Measurements from ENCODE around the gene AP2M1. TPM values are rescaled to one million over a fixed set of nuclear protein-coding genes. Genes with fewer than 3 reads are reported as not detected.
A peak's percentile ranks its signal among the peaks of the same experiment; 100 is the strongest.

AP2M1 gene
- total and polyA plus RNA-seq, 2 donors (not counting 1 experiment from before 2014, with no cell fraction given) = 430 to 746 TPM

DNA sequence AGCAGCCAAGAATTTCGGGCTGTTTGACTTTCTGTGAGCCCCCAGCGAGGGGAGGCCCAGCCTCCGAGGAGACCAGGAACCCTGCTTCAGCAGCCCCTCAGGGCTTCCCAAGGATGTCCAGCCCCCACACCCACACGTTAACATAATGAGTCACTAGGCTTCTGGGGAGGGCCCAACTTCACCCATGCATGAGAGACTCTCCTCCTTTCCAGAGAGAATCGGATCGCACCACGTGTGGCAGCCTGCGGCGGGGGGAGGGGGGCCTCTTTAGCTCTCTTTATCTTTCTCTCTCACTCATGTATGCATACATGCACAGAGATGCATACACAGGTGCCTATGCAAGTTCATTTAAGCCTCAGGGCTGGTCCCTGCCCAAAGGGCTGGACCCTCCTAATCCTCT lies 3.1 kb upstream of the AP2M1 start:
- Histone ChIP-seq H3K27ac (ENCODE audit: insufficient read depth, low read length) (no peak overlapping the region), H3K9me3 (ENCODE audit: control insufficient read depth, insufficient read depth, low read depth, low read length) (no peaks in the 10 kb centered on the region), H3K9ac (ENCODE audit: insufficient read depth, low read length) (no peak overlapping the region), H3K27me3 (ENCODE audit: control insufficient read depth, insufficient read depth, low read length) (no peaks in the 10 kb centered on the region), H3K4me3 (replicated peaks in 1 of 4; ENCODE audit: control extremely low read depth in 1 of 4, insufficient read depth in 1 of 4, low read depth in 3 of 4, low read length in 4 of 4) (no peak overlapping the region), H3K79me2 (ENCODE audit: control insufficient read depth, insufficient read depth, low read length) (peaks cover 15% of the 10 kb centered on the region), H3K4me1 (ENCODE audit: control insufficient read depth, extremely low read depth, insufficient read depth, low read length) (peaks cover 4% of the 10 kb centered on the region), H3K36me3 (ENCODE audit: control insufficient read depth, insufficient read depth, low read length) (peaks cover 15% of the 10 kb centered on the region), H3K4me2 (ENCODE audit: extremely low read depth, insufficient read depth, low read length) (no peak overlapping the region), H2AFZ (ENCODE audit: low read length) (no peak overlapping the region), H4K20me1 (ENCODE audit: control insufficient read depth, extremely low read depth, insufficient read depth, low read length) (no peaks in the 10 kb centered on the region)
- no peak for TF ChIP-seq EZH2 (IDR thresholded peaks at IDR 0.05; ENCODE audit: low read length, missing control alignments)
- no peak for TF ChIP-seq CTCF (conservative IDR thresholded peaks at IDR 0.05 in 1 of 2, IDR thresholded peaks at IDR 0.05 in 1 of 2; ENCODE audit: low read depth in 1 of 2, low read length in 2 of 2)
- peak in 1 of 2 donors; percentile 88 for DNase-seq (ENCODE audit: low read depth in 2 of 2)

DNA sequence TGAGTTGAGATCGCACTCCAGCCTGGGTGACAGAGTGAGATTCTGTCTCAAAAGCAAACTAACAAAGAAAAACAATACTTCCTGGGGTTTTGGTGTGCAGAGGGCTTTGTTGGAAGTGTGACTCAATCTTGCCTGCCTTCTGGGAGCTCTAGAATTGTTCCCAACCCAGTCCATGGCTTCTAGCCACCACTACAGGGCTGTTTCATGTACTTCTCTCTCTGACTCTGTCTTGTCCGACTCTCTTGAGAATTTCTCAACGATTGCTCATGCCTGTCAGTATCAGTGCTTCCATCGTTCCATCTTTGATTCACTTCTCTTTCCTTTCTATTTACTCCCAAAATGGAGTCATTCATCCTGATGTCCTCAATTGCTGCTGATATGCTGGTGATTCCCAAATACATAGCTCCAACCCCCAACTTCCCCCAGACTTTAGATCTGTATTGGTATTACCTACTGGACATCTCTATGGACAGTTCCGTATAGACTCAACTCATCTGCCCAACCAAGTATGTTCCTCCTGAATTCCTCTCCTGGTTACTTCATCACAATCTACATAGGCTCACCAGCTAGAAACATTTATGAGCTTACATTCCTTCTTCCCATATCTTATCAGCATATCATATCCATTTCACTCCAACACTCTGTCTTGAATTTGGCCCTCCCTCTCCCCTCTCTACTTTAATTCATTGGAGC lies 1.8 kb upstream of the AP2M1 start:
- Histone ChIP-seq H3K4me1 (ENCODE audit: control insufficient read depth, extremely low read depth, insufficient read depth, low read length) (peaks cover 8% of the 10 kb centered on the region), H3K27ac (ENCODE audit: insufficient read depth, low read length) (no peak overlapping the region), H3K4me2 (ENCODE audit: extremely low read depth, insufficient read depth, low read length) (no peak overlapping the region), H3K9me3 (ENCODE audit: control insufficient read depth, insufficient read depth, low read depth, low read length) (no peaks in the 10 kb centered on the region), H2AFZ (ENCODE audit: low read length) (no peak overlapping the region), H3K9ac (ENCODE audit: insufficient read depth, low read length) (no peak overlapping the region), H3K79me2 (ENCODE audit: control insufficient read depth, insufficient read depth, low read length) (peaks cover 26% of the 10 kb centered on the region), H3K36me3 (ENCODE audit: control insufficient read depth, insufficient read depth, low read length) (peaks cover 12% of the 10 kb centered on the region), H4K20me1 (ENCODE audit: control insufficient read depth, extremely low read depth, insufficient read depth, low read length) (no peaks in the 10 kb centered on the region), H3K4me3 (replicated peaks in 1 of 4; ENCODE audit: control extremely low read depth in 1 of 4, insufficient read depth in 1 of 4, low read depth in 3 of 4, low read length in 4 of 4) (no peak overlapping the region), H3K27me3 (ENCODE audit: control insufficient read depth, insufficient read depth, low read length) (no peaks in the 10 kb centered on the region)
- TF ChIP-seq EZH2 (IDR thresholded peaks at IDR 0.05; ENCODE audit: low read length, missing control alignments) (no peak), CTCF (conservative IDR thresholded peaks at IDR 0.05 in 1 of 2, IDR thresholded peaks at IDR 0.05 in 1 of 2; ENCODE audit: low read depth in 1 of 2, low read length in 2 of 2) (no peak)
- peak; percentile 20 to 94 for DNase-seq (ENCODE audit: low read depth in 2 of 2)

- Histone ChIP-seq H3K79me2 (ENCODE audit: control insufficient read depth, insufficient read depth, low read length) (peaks cover 31% of the 10 kb centered on the region), H3K36me3 (ENCODE audit: control insufficient read depth, insufficient read depth, low read length) (peaks cover 15% of the 10 kb centered on the region), H3K4me3 (replicated peaks in 1 of 4; ENCODE audit: control extremely low read depth in 1 of 4, insufficient read depth in 1 of 4, low read depth in 3 of 4, low read length in 4 of 4) (no peak overlapping the region), H3K4me2 (ENCODE audit: extremely low read depth, insufficient read depth, low read length) (no peak overlapping the region), H3K27me3 (ENCODE audit: control insufficient read depth, insufficient read depth, low read length) (no peaks in the 10 kb centered on the region), H3K9ac (ENCODE audit: insufficient read depth, low read length) (no peak overlapping the region), H2AFZ (ENCODE audit: low read length) (no peak overlapping the region), H3K4me1 (ENCODE audit: control insufficient read depth, extremely low read depth, insufficient read depth, low read length) (peaks cover 11% of the 10 kb centered on the region), H4K20me1 (ENCODE audit: control insufficient read depth, extremely low read depth, insufficient read depth, low read length) (no peaks in the 10 kb centered on the region), H3K9me3 (ENCODE audit: control insufficient read depth, insufficient read depth, low read depth, low read length) (no peaks in the 10 kb centered on the region), H3K27ac (ENCODE audit: insufficient read depth, low read length) (no peak overlapping the region)
- TF ChIP-seq CTCF (conservative IDR thresholded peaks at IDR 0.05 in 1 of 2, IDR thresholded peaks at IDR 0.05 in 1 of 2; ENCODE audit: low read depth in 1 of 2, low read length in 2 of 2) (no peak), EZH2 (IDR thresholded peaks at IDR 0.05; ENCODE audit: low read length, missing control alignments) (no peak)
- DNase-seq (ENCODE audit: low read depth in 2 of 2) = no peak
Measured at GRCh38 chr3:184173374-184173722, 1.3 kb upstream of the AP2M1 start.
